Measurements from ENCODE around the gene EFNB2.
A peak's percentile ranks its signal among the peaks of the same experiment; 100 is the strongest.

EFNB2 gene

GRCh38 chr13:106499113-106499512 is 36.3 kb downstream of the EFNB2 start:
- DNase-seq, result no peak

GRCh38 chr13:106498571-106498970 is 36.9 kb downstream of the EFNB2 start:
- DNase-seq, result no peak

GRCh38 chr13:106498158-106498557 is 37.3 kb downstream of the EFNB2 start:
- no peak for DNase-seq

GRCh38 chr13:106497079-106497478 is 38.4 kb downstream of the EFNB2 start:
- no peak for DNase-seq

GRCh38 chr13:106496072-106496997 is 39.1 kb downstream of the EFNB2 start:
- DNase-seq, result peak; percentile 56

GRCh38 chr13:106494936-106495335 is 40.5 kb downstream of the EFNB2 start:
- DNase-seq, result no peak

- no peak for DNase-seq
Observed at GRCh38 chr13:106494506-106494905, 41.0 kb downstream of the EFNB2 start.

GRCh38 chr13:106493533-106494220 is 41.8 kb downstream of the EFNB2 start:
- no peak for DNase-seq

DNA sequence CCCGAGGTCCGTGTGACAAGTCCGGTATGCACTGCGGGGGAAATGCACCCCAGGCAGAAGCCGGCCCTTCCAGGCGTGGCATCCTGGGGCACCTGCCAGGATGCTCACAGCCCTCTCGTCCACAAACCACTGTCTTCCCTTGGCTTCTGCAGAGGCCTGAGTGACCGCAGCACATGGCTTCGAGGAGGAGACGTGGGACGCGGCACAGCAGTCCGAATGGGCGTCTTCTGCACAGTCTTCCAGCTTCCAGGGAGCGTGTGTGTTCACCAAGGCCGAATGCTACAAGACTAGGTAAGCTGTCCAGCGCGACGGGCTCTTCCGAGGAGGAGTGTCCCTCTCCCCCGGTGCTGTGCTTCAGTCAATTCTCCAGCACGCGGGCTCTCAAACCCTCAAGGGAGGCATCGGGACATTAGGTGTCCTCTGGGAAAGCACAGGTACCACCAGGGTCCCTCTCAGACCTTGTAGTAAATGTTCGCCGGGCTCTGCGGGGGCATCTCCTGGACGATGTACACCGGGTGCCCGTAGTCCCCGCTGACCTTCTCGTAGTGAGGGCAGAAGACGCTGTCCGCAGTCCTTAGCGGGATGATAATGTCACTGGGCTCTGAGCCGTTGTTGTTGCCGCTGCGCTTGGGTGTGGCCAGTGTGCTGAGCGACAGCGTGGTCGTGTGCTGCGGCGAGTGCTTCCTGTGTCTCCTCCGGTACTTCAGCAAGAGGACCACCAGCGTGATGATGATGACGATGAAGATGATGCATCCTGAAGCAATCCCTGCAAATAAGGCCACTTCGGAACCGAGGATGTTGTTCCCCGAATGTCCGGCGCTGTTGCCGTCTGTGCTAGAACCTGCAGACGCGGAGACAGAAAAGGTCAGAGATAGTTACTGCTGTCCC is 42.6 kb downstream of the EFNB2 start:
- no peak for DNase-seq

DNA sequence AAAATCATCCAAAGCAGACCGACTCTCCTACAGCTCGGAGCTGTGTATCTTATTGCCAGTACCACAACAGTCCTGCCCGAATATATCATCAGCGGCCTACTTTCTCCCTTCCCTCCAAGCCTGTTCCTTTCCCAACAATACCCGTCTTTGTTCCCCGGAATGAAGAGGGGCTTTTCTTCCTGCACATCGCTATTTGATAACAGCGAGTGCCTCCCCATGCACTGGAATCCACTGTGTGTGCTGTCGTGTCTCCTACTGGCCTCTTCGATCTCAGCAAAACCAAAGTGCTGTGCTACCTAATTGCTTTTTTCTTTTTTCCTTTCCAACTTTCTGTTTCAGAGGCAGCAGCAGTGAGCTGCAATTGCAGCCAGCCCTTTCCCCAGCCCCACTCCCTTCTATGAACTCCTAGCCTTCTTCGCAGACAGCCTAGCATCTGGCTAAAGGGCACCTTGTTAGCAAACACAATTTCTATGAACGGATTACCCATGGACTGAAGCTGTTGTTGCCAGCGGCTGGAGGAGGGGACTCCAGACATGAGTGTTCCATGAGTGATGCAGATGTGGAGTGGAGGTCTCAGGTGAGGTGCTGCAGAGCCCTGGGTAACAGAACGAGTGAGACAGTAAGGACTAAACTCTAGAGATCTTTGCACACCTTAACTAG is 43.4 kb downstream of the EFNB2 start:
- no peak for DNase-seq

DNA sequence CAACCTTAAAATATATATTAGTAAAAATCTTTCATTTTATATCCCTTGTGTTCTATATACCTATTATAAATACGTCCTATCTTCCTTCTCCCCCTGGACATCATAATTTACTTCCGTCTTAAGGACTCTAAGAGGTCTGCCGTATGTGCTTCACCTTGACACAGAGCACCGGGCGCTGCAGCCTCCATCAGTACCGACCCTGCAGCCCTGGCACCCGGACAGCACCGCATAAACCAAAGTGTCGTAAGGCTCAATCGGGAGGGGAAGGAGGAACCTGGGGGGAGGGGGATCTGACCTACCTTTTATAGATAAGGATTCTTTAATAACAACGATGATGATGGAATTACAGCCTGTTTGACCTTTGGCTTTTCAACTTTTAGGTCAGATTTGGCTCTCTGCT is 44.0 kb downstream of the EFNB2 start:
- DNase-seq, result no peak

GRCh38 chr13:106490569-106491321 is 44.7 kb downstream of the EFNB2 start:
- no peak for DNase-seq

DNA sequence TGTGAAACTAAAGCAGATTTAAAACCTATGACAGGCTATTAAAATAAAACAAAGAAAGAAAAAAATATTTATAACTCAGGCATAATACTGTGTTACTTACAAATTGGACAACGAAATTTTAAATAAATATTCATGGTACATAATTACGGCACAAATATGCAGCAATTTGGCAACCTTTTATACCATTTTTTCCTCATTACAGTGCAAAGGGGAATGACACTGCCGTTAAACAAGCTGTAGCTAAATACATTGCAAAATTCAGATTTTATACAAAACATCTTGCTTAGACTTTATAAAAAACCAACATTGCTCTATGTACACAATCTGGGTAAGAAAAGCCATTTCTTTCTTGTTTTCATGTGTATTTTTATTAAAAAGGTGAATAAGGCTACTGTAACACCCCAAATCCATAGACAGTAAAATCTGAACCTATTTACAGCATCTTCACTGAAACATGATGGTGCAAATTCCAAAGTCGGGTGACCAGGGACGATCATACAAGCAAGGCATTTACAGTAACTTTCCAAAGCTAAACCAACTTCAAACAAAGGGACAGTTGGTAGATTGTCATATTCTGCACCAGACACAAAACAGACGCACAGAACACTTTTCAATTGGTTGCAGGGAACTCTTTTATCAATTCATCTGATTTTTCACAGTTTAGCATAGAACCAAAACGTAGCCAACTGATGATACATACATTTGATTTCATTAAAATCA is 45.5 kb downstream of the EFNB2 start:
- DNase-seq, result no peak

DNA sequence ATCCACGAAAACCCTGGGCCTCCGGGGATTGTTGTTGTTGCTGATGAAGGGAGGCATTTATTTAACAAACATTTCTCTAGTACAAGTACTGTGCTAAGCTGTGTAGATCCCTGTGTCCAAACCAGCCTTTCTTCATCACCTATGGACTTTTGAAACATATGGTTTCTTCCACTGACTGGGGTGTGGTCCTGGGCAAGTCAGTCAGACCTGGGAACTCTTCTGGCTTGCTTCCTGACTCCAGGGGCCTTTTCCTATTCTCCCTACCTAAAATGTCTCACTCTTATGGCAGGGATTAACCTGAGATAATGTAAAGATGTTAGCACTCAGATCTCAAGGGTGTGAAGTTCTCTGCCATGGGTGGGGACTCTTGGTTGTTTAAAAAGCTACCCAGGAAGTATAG is 46.8 kb downstream of the EFNB2 start:
- no peak for DNase-seq

GRCh38 chr13:106488076-106488475 is 47.4 kb downstream of the EFNB2 start:
- DNase-seq, result no peak

- DNase-seq, result no peak
Observed at GRCh38 chr13:106487129-106487528, 48.3 kb downstream of the EFNB2 start.

DNA sequence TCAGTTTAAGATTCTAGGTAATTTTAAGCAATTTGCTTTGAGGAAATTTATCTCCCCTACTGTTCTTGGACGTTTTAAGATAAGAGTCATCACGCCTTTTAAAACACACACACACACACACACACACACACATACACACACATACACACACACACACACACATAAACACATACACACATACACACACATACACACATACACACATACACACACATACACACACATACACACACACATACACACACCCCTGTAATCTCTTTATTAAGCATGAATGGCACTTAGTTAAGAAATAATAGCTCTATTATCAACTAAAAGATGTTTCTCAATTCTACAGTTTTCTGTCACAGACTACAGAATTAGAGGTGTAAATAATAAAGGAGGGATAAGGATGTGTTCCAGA is 49.2 kb downstream of the EFNB2 start:
- no peak for DNase-seq

DNA sequence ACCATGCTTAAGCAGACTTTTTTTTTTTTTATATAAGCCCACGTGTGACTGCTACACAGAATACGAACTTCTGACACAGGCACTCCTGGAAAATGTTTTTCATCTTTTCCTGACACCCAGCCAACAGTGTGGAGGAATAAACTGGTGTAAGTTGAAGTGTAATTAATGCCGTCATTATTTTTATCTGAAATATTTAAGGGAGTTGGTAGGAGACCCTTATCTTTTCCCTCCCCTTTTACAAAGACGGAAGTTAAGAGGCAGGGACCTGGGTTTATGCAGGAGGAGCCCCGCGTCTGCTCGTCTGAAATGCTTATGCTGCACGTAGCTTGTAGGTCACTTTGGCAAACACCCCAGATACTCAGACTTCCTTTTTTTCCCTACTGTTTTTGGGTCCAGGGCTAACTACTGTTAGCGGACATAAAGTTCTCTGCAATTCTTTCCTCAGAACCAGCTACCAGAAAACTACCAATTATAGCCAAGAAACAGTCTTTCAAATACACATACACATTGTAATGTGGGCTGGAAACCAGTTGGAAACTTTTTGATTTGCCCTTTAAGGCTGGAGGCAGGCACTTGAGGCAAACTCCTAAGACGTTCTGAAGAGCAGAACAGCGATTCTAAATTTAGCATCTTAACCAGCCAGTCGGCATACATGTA is 50.8 kb downstream of the EFNB2 start:
- no peak for DNase-seq

DNA sequence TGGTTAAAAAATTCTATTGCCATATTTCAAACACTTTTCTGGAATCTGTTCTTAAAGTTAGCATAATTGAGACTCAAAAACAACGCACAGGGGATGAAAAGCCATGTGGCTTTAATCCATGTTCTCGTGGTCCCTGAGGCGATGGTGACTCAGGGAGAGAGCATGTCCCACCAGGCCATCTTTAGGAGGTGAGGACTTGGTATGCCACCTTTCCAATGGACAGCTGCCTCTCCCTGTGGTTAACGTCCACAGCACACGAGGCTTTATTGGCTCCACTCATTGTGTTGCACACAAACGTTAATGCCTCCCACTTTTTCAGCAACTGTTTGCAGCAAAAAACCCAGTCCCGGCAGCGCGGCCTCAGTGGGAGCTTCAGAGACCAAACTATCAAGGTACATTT is 51.4 kb downstream of the EFNB2 start:
- DNase-seq, result no peak

DNA sequence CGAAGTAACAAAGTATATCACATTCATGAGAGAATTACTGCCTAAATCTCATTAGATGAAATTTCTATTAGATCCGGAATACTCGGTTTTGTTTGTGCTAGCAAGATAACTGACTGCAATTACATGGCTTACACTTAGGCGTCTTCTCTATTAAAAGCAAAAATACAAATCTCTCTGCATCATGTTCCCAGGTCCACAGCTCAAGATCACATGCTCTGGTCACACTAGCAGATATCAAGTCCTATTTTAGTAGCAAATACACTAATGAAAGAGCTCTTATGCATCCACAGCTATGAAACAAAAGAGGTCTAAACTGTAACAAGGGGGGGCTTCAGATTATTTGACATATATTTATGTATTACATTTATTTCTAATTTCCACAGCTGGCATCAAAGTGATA is 53.5 kb downstream of the EFNB2 start:
- DNase-seq, result no peak
